Measurements from ENCODE around the gene GANC. TPM values are rescaled to one million over a fixed set of nuclear protein-coding genes. Genes with fewer than 3 reads are reported as not detected.
A peak's percentile ranks its signal among the peaks of the same experiment; 100 is the strongest.

The GANC gene
- total and polyA plus RNA-seq, 2 donors from 2014 or later: 11.3 to 40.4 TPM

DNA sequence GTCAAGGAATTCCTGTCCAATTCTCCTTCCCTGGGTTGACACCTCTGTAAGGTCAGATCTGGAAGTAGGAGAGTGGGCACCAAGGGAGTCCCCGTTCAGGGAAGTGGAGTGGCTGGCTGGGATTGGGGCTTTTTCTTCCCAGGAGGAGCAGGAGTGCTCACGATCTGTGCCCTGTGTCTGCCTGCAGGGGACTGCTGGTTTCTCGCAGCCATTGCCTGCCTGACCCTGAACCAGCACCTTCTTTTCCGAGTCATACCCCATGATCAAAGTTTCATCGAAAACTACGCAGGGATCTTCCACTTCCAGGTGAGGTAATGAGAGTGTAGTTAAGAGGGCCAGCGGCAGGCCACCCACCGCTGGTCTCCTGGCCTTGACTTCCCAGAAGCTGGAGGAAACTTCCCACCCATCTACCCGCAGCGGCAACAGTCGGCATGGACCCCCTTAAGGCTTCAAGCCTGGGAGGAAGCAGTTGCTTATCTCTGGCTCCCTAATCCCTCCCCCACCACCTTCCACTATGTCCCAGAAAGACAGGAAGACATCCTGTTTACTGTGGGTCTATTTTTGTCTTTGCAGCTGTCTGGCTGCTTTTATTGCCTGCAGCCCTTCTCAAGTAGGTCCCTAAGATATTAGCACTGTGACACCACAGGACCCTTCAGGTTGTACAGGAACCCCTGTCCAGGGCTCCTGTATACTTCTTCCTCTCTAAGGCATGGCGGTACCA, 113.1 kb downstream of the GANC start:
- Histone ChIP-seq H3K36me3 (ENCODE audit: control insufficient read depth in 2 of 3, insufficient read depth in 3 of 3, low read length in 3 of 3) (peaks cover 0 to 2% (median 0%) of the 10 kb centered on the region in 3 donors), H3K27ac (ENCODE audit: low read depth in 2 of 2, low read length in 2 of 2) (peak overlapping the region in 1 of 2 donors; percentile 28), H3K27me3 (ENCODE audit: control insufficient read depth, insufficient read depth, low read length) (no peaks in the 10 kb centered on the region), H3K4me1 (ENCODE audit: control insufficient read depth in 2 of 3, insufficient read depth in 2 of 3, low read depth in 1 of 3, low read length in 3 of 3) (no peaks in the 10 kb centered on the region), H3K9ac (ENCODE audit: low read length in 3 of 3) (no peak overlapping the region), H3K9me3 (ENCODE audit: control insufficient read depth in 2 of 3, insufficient read depth in 1 of 3, low read length in 3 of 3) (no peaks in the 10 kb centered on the region), H3K4me3 (ENCODE audit: low read length in 3 of 3) (no peak overlapping the region)
- DNase-seq (peak in 1 of 5 donors; percentile 33), FAIRE-seq (no peak)
- TF ChIP-seq, protein P1, sequence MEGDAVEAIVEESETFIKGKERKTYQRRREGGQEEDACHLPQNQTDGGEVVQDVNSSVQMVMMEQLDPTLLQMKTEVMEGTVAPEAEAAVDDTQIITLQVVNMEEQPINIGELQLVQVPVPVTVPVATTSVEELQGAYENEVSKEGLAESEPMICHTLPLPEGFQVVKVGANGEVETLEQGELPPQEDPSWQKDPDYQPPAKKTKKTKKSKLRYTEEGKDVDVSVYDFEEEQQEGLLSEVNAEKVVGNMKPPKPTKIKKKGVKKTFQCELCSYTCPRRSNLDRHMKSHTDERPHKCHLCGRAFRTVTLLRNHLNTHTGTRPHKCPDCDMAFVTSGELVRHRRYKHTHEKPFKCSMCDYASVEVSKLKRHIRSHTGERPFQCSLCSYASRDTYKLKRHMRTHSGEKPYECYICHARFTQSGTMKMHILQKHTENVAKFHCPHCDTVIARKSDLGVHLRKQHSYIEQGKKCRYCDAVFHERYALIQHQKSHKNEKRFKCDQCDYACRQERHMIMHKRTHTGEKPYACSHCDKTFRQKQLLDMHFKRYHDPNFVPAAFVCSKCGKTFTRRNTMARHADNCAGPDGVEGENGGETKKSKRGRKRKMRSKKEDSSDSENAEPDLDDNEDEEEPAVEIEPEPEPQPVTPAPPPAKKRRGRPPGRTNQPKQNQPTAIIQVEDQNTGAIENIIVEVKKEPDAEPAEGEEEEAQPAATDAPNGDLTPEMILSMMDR (IDR thresholded peaks at IDR 0.05; ENCODE audit: borderline replicate concordance, extremely low read depth, insufficient read depth): no peak
- intact Hi-C loops (cut with DNase I): no loop called here

DNA sequence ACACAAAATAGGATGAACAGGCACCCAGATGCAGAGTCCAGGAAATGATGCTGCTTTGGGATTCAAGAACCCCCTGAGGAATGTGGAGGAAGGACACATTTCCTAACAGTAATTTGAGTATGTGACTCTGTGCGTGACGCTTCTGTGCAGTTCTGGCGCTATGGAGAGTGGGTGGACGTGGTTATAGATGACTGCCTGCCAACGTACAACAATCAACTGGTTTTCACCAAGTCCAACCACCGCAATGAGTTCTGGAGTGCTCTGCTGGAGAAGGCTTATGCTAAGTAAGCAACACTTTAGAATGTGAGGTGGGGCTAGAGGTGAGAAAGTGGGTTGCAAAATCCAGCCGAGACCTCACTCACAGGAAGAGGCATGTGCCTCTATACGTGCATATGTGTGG, 114.6 kb downstream of the GANC start:
- DNase-seq: no peak
- H3K36me3 ChIP-seq (ENCODE audit: control insufficient read depth in 2 of 3, insufficient read depth in 3 of 3, low read length in 3 of 3): peaks cover 0 to 2% (median 0%) of the 10 kb centered on the region in 3 donors
- no peak for FAIRE-seq
- TF ChIP-seq, protein P1 (IDR thresholded peaks at IDR 0.05; ENCODE audit: borderline replicate concordance, extremely low read depth, insufficient read depth): no peak
- intact Hi-C loops (cut with DNase I): no loop called here
- H3K27me3 ChIP-seq (ENCODE audit: control insufficient read depth, insufficient read depth, low read length): no peaks in the 10 kb centered on the region
- no peak overlapping the region for H3K4me3 ChIP-seq (ENCODE audit: low read length in 3 of 3)
- peaks cover 0 to 5% (median 0%) of the 10 kb centered on the region in 3 donors for H3K4me1 ChIP-seq (ENCODE audit: control insufficient read depth in 2 of 3, insufficient read depth in 2 of 3, low read depth in 1 of 3, low read length in 3 of 3)
- no peak overlapping the region for H3K9ac ChIP-seq (ENCODE audit: low read length in 3 of 3)
- H3K27ac ChIP-seq (ENCODE audit: low read depth in 2 of 2, low read length in 2 of 2): no peak overlapping the region
- no peaks in the 10 kb centered on the region for H3K9me3 ChIP-seq (ENCODE audit: control insufficient read depth in 2 of 3, insufficient read depth in 1 of 3, low read length in 3 of 3)

DNA sequence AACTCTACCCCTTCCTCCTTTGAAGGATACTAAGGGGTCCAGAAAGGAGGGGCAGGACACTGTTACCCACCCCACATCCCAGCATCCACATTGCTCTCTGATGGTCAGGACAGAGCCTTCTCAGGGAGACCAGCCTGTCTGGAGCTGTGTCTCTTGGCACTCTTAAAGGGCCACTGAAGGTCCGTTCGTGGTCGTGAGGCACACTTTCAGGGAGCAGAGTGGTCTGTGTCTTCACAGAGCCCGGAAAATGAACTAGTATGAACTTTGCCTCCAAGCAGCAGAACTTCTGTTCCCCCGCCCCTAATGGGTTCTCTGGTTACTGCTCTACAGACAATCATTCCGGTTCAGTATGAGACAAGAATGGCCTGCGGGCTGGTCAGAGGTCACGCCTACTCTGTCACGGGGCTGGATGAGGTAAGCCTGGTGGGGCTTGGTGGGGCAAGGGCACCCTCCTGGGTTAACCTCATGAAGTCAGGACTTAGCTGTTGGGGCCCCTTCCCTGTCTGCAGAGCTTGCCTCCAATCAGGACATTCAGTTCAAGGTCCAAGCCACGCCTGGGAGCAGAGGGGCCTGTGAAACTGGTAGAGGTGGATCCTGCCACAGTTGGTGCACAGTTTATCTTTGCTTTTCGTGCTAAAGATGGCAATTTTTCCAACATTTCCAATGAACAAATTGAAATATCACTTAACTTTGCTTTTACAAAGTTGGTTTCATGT, 119.5 kb downstream of the GANC start:
- peak overlapping the region in 1 of 3 donors; percentile 29 for H3K4me3 ChIP-seq (ENCODE audit: low read length in 3 of 3)
- H3K27ac ChIP-seq (ENCODE audit: low read depth in 2 of 2, low read length in 2 of 2): peak overlapping the region; percentile 76 to 88
- intact Hi-C loops (cut with DNase I): no loop called here
- peak in 4 of 5 donors; percentile 23 to 58 (median 41) for DNase-seq
- no peak for FAIRE-seq
- TF ChIP-seq, protein P1 (IDR thresholded peaks at IDR 0.05; ENCODE audit: borderline replicate concordance, extremely low read depth, insufficient read depth): no peak
- peak overlapping the region in 1 of 3 donors; percentile 78 for H3K9ac ChIP-seq (ENCODE audit: low read length in 3 of 3)
- no peaks in the 10 kb centered on the region for H3K27me3 ChIP-seq (ENCODE audit: control insufficient read depth, insufficient read depth, low read length)
- H3K4me1 ChIP-seq (ENCODE audit: control insufficient read depth in 2 of 3, insufficient read depth in 2 of 3, low read depth in 1 of 3, low read length in 3 of 3): peaks cover 0 to 5% (median 0%) of the 10 kb centered on the region in 3 donors
- no peaks in the 10 kb centered on the region for H3K9me3 ChIP-seq (ENCODE audit: control insufficient read depth in 2 of 3, insufficient read depth in 1 of 3, low read length in 3 of 3)
- H3K36me3 ChIP-seq (ENCODE audit: control insufficient read depth in 2 of 3, insufficient read depth in 3 of 3, low read length in 3 of 3): peaks cover 0 to 4% (median 0%) of the 10 kb centered on the region in 3 donors

All from kidney (tissue), 14 donors.